Spleen (tissue), 7 donors: Measurements from ENCODE around the gene DIP2C.

ENCODE experiments used
- CTCF ChIP-seq, 11 experiments: fragments of 200-600 bp in 7 of 11; fragments of 450-650 bp in 4 of 11; sonication (generic) in 4 of 11; IDR thresholded peaks in 8 of 11; conservative IDR thresholded peaks in 3 of 11; 1 replicate in 7 of 11; 2 replicates in 4 of 11; pipeline versions ENCODE4 v1.4.0 to v1.8.0; 2016 to 2021; ENCODE audit warnings: antibody characterized with exemption in 11 of 11, inconsistent platforms in 4 of 11, mild to moderate bottlenecking in 1 of 11
- POLR2A ChIP-seq, 3 donors: fragments of 450-650 bp; IDR thresholded peaks; one replicate each; pipeline ENCODE4 v1.5.1; 2017; ENCODE audit warnings: antibody characterized with exemption in 3 of 3, mild to moderate bottlenecking in 1 of 3
- donor health status: DM: no; HTN: no; CAD: no; lungs with moderate emphysema.
- donor health status: DM: no; HTN: no; CAD: no.
- donor health status: DM: no; HTN: no; CAD: no.

- TF ChIP-seq POLR2A (IDR thresholded peaks at IDR 0.05) (no peak), CTCF (IDR thresholded peaks at IDR 0.05 in 8 of 11, conservative IDR thresholded peaks at IDR 0.05 in 3 of 11) (no peak)
These were observed 124.3 kb downstream of the DIP2C start for GRCh38 chr10:565146-565545.
